ENCODE data around the gene XKR7.
"Not testable (repeated sequence)": the region's sequence is repeated elsewhere in the genome, so short reads cannot be mapped to it uniquely, and the experiment has no call there.

Gene XKR7, protein sequence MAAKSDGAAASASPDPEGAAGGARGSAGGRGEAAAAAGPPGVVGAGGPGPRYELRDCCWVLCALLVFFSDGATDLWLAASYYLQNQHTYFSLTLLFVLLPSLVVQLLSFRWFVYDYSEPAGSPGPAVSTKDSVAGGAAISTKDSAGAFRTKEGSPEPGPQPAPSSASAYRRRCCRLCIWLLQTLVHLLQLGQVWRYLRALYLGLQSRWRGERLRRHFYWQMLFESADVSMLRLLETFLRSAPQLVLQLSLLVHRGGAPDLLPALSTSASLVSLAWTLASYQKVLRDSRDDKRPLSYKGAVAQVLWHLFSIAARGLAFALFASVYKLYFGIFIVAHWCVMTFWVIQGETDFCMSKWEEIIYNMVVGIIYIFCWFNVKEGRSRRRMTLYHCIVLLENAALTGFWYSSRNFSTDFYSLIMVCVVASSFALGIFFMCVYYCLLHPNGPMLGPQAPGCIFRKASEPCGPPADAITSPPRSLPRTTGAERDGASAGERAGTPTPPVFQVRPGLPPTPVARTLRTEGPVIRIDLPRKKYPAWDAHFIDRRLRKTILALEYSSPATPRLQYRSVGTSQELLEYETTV

DNA sequence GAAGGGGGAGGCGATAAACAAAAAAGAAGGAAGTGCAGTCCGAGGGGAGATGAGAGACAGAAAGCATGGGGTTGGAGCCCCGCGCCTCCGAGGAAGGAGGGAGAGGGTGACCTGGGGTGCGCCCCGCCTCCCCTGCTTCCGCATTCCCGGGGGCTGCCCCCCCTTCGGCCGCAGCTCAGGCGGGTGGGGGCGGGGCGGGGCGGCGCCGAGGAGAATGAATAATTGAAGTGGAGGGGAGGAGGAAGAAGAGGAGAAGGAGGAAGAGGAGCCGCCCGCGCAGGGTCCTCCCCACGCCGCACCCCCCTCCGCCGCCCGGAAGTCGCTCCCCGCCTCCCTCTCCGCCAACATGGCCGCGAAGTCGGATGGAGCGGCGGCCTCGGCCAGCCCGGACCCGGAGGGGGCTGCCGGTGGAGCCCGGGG lies at the start of gene XKR7:
XKR7 (plus strand) TSS at position 322 of the 420 bp plus-strand sequence; CDS start at position 347, 25 bp downstream.
- DNase-seq, result no peak

DNA sequence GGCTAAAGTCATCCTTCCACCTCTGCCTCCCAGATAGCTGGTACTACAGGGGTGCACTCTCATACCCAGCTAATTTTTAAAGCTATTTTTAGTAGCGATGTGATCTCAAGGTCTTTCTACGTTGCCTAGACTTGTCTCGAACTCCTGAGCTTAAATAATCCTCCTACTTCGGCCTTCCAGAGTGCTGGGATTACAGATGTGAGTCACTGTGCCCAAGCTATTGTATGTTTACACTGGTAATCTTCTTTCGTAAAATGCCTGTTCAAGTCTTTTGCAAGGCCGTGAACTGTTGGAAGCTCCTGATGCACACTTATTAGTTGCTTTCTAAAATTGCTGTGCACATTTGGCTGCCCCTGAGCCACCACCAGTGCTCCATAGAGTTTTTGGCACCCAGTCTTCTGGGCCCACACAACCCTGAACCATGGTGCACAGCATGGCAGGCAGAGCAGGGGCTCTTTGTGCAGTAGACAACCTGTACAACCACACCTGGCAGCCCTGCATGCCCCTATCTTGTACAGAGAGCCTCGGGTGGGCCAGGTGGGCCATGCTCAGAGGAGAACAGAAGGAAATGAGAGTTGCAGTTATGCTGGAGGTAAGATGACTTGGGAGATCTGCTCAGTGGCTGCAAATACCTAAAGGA lies 49.4 kb upstream of the XKR7 start:
- DNase-seq, result no peak

- DNase-seq, result no peak
Measured at GRCh38 chr20:31919410-31920155, 48.4 kb upstream of the XKR7 start.

GRCh38 chr20:31920275-31920855 lies 47.6 kb upstream of the XKR7 start:
- DNase-seq, result no peak

DNA sequence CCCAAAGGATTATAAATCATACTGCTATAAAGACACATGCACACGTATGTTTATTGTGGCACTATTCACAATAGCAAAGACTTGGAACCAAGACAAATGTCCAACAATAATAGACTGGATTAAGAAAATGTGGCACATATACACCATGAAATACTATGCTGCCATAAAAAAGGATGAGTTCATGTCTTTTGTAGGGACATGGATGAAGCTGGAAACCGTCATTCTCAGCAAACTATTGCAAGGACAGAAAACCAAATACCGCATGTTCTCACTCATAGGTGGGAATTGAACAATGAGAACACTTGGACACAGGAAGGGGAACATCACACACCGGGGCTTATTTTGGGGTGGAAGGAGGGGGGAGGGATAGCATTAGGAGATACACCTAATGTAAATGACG lies 46.5 kb upstream of the XKR7 start:
- not testable (repeated sequence) for DNase-seq

- no peak for DNase-seq
Measured at GRCh38 chr20:31922181-31922580, 45.8 kb upstream of the XKR7 start.

- no peak for DNase-seq
Measured at GRCh38 chr20:31922588-31922987, 45.4 kb upstream of the XKR7 start.

GRCh38 chr20:31923388-31924331 lies 44.3 kb upstream of the XKR7 start:
- DNase-seq, result no peak

GRCh38 chr20:31924561-31924960 lies 43.4 kb upstream of the XKR7 start:
- no peak for DNase-seq

- no peak for DNase-seq
Measured at GRCh38 chr20:31925631-31926030, 42.3 kb upstream of the XKR7 start.

- no peak for DNase-seq
Measured at GRCh38 chr20:31926493-31926892, 41.5 kb upstream of the XKR7 start.

- DNase-seq, result no peak
Measured at GRCh38 chr20:31927627-31928159, 40.3 kb upstream of the XKR7 start.

DNA sequence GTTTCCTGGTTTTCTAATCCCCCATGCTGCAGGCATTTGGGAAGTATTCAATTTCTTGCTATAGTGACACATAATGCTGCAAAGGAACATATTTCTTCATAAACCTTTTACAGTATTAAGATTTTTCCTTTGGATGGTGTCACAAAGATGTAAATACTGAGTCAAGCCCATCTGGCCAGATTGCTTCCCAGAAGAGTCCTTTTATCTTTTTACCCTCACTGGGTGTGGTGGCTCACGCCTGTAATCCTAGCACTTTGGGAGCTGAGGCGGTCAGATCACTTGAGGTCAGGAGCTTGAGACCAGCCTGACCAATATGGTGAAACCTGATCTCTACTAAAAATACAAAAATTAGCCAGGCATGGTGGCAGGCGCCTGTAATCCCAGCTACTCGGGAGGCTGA lies 38.3 kb upstream of the XKR7 start:
- DNase-seq, result not testable (repeated sequence)

DNA sequence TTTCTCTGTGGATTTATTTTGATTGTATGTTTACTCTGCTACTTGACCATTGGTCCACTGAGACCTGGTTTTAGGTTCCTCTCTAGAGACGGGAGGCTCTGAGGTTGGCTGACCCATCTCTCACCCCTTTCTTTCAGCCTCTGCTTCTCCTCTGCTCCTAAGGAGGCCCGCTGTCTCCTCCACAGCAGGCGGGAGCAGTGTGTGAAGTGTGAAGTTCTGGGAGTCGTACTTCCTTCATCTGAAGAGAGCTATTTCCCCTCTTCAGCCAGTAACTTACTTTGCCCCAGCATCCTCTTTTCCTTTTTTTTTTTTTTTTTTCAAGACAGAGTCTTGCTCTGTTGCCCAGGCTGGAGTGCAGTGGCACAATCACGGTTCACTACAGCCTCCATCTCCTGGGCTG lies 37.2 kb upstream of the XKR7 start:
- DNase-seq, result no peak

- no peak for DNase-seq
Measured at GRCh38 chr20:31933698-31934097, 34.3 kb upstream of the XKR7 start.

GRCh38 chr20:31934491-31934890 lies 33.5 kb upstream of the XKR7 start:
- no peak for DNase-seq

DNA sequence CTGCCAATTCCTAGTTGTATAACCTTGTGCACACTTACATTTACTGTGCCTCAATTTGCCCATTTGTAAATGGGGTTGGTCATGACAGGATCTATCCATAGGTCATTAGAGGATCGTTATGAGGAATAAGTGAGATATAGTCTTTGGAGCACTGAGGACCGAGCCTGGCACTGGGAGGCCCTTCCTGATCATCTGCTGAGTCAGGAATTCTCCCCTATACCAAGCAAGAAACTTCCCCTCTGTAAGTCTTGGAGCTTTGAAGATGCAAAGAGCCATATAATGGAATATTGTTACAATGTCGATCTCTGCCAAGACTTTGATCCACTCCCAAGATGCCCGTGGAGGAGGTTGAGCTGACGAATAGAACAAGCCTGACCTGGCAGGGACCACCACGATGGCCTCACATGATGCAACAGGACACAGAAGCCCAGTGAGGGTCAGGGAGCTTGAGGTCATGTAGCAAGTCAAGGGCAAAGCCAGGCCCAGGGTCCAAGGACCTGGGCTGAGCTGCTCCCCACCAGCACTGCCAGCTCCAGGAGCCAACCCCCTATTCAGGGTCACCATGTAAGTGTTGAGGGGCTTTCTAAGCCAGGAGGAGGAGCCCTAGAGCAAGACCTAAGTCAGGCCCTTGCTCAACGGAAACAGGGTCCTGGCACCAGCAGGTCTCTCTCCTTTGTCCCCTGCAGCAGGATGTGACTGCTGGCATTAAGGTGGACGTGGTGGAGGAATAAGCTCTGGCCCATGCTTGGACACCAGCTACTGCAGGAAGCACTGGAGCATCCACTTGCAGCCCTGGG lies 32.8 kb upstream of the XKR7 start:
- no peak for DNase-seq

DNA sequence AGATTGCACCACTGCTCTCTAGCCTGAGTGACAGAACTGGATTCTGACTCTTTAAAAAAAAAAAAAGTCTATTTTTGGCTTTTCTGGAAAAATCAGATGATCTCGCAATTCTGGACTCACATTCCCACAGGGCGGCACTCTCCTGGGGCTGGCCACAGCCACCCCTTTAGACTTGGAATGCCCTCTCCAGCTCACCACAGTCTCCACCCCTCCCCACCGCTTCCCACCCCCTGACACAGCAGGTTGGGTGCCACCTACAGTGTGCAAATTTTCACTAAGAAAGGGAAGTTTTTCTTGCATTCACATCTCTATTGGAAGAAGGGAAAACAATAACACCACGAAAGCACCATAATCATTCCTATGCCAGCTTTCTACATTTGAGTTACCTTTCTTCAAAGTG lies 31.5 kb upstream of the XKR7 start:
- DNase-seq, result no peak

GRCh38 chr20:31937820-31938219 lies 30.1 kb upstream of the XKR7 start:
- no peak for DNase-seq

- no peak for DNase-seq
Measured at GRCh38 chr20:31939661-31940060, 28.3 kb upstream of the XKR7 start.

GRCh38 chr20:31943052-31943471 lies 24.9 kb upstream of the XKR7 start:
- DNase-seq, result peak; percentile 55

Measured in midbrain (tissue), 1 donor.